ENCODE measurements around the gene ADRA2B. TPM values are rescaled to one million over a fixed set of nuclear protein-coding genes. Genes with fewer than 3 reads are reported as not detected.
A peak's percentile ranks its signal among the peaks of the same experiment; 100 is the strongest.
"Not testable (repeated sequence)": the region's sequence is repeated elsewhere in the genome, so short reads cannot be mapped to it uniquely, and the experiment has no call there.

Gene ADRA2B
- total and polyA plus RNA-seq, 2 experiments from 2014 or later: not detected

- Histone ChIP-seq H3K36me3 (ENCODE audit: low read depth) (no peaks in the 10 kb centered on the region), H3K4me2 (ENCODE audit: unreplicated experiment) (no peak overlapping the region), H3K27me3 (replicated peaks; ENCODE audit: insufficient read depth) (no peaks in the 10 kb centered on the region), H3K27ac (no peak overlapping the region), H4K20me1 (ENCODE audit: insufficient read depth) (no peaks in the 10 kb centered on the region), H3K9me2 (ENCODE audit: insufficient read depth) (no peaks in the 10 kb centered on the region), H3K4me1 (ENCODE audit: insufficient read depth) (peaks cover 7% of the 10 kb centered on the region; the same call in 1 of the 2 replicates), H3K79me2 (ENCODE audit: insufficient read depth) (no peaks in the 10 kb centered on the region), H3K9ac (no peak overlapping the region), H2AFZ (no peak overlapping the region), H3K4me3 (no peak overlapping the region), H3K9me3 (ENCODE audit: low read depth) (no peaks in the 10 kb centered on the region), H3F3A (ENCODE audit: insufficient read depth) (no peaks in the 10 kb centered on the region)
- TF ChIP-seq EZH2phosphoT487 (IDR thresholded peaks at IDR 0.05; ENCODE audit: insufficient read depth, low read depth) (no peak), EZH2 (IDR thresholded peaks at IDR 0.05; ENCODE audit: insufficient read depth, poor library complexity, severe bottlenecking) (no peak)
- in situ Hi-C loops (cut with MboI): no loop called here
- 76 to 79% methylated on average over 5 of the region's 5 CpGs for WGBS, 2 experiments (ENCODE audit: low coverage in 1 of 2, low lambda C conversion rate in 2 of 2, missing lambda C conversion rate in 2 of 2)
- no peak for DNase-seq
Observed at GRCh38 chr2:96161898-96162297, 45.5 kb upstream of the ADRA2B start.

DNA sequence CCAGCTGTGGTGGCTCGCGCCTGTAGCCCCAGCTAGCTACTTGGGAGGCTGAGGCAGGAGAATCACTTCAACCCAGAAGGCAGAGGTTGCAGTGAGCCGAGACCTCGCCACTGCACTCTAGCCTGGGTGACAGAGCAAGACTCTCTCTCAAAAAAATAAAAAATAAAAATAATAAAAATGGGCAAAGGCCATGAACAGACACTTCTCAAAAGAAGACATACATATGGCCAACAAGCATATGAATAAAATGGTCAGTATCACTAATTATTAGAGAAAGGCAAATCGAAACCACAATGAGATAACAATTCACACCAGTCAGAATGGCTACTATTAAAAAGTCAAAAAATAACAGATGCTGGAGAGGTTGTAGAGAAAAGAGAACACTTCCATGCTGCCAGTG lies 44.0 kb upstream of the ADRA2B start:
- H3K27ac ChIP-seq; H3F3A ChIP-seq (ENCODE audit: insufficient read depth); H3K9me2 ChIP-seq (ENCODE audit: insufficient read depth); H3K9ac ChIP-seq; H3K36me3 ChIP-seq (ENCODE audit: low read depth); H3K4me1 ChIP-seq (ENCODE audit: insufficient read depth); in situ Hi-C loops (cut with MboI); H4K20me1 ChIP-seq (ENCODE audit: insufficient read depth); H3K79me2 ChIP-seq (ENCODE audit: insufficient read depth); H3K4me3 ChIP-seq; H3K9me3 ChIP-seq (ENCODE audit: low read depth); H3K4me2 ChIP-seq (ENCODE audit: unreplicated experiment); H3K27me3 ChIP-seq (replicated peaks; ENCODE audit: insufficient read depth); DNase-seq; H2AFZ ChIP-seq: not testable (repeated sequence)
- WGBS, 2 experiments (ENCODE audit: low coverage in 1 of 2, low lambda C conversion rate in 2 of 2, missing lambda C conversion rate in 2 of 2): 88 to 96% methylated on average over 5 of the region's 5 CpGs

DNA sequence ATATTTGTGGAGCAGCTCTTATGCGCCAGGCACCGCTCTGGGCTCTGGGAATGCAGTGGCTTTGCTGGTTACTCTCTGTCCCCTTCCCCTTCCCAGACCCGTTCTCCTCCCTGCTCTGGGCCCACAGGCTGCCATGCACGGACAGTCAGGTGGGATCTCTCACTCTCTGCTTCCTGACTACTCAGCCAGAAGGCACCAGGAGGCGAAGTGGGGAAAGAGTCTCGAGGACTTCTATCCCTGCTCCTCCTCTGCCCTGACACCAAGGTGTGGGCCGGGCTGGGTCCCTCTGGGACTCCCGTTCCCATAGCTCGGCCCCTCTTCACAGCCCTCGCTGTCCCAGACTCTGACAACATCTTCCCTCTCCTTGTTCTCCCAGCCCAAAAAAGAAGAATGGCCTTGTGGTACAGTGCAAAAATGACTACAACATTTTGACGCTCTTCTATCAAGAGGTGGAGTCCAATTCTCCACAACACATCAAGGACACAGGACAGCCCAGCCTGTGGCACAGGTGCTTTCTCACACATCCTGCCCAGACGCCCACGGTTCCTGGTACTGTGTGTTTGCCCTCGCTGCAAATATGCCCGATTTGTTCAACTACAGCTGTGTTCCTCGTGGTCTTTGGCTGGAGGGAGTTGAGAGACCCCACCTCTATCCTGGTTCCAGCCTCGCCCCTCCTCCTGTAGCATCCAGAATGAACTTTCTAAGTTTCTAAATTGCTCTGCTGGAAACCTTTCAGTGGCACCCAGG lies 42.9 kb upstream of the ADRA2B start:
- H3K9ac ChIP-seq: no peak overlapping the region
- WGBS, 2 experiments (ENCODE audit: low coverage in 1 of 2, low lambda C conversion rate in 2 of 2, missing lambda C conversion rate in 2 of 2): 70 to 73% methylated on average over 16 to 17 of the region's 17 CpGs

DNA sequence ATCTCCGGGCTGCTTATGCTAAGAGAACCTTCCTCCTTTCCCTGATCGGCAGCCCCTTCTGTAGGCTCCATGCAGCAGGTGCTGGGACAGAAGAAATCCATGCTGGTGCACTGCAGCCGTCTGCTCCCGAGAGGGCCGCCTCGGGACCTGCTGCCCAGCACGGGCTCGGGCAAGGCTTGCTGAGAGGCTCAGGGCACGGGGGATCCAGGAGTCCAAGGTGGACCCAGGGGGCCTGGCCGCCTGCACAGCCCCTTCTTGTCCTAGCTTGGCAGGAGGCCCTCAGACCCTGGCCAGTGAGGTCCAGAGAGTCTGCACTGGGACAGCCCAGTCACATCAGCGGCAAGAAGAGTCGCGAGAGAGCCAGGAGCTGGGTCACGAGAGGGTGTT lies 42.2 kb upstream of the ADRA2B start:
- Histone ChIP-seq H3K9me2 (ENCODE audit: insufficient read depth) (no peaks in the 10 kb centered on the region), H3K9ac (no peak overlapping the region), H3K27ac (no peak overlapping the region), H2AFZ (0 out of 2 replicates have a peak overlapping the region, but pooled peaks have one; percentile 45), H3K79me2 (ENCODE audit: insufficient read depth) (no peaks in the 10 kb centered on the region), H4K20me1 (ENCODE audit: insufficient read depth) (no peaks in the 10 kb centered on the region), H3K4me1 (ENCODE audit: insufficient read depth) (peaks cover 7% of the 10 kb centered on the region; the same call in 1 of the 2 replicates), H3F3A (ENCODE audit: insufficient read depth) (no peaks in the 10 kb centered on the region), H3K4me2 (ENCODE audit: unreplicated experiment) (no peak overlapping the region), H3K36me3 (ENCODE audit: low read depth) (no peaks in the 10 kb centered on the region), H3K9me3 (ENCODE audit: low read depth) (no peaks in the 10 kb centered on the region), H3K4me3 (no peak overlapping the region), H3K27me3 (replicated peaks; ENCODE audit: insufficient read depth) (no peaks in the 10 kb centered on the region)
- in situ Hi-C loops (cut with MboI): no loop called here
- WGBS, 2 experiments (ENCODE audit: low coverage in 1 of 2, low lambda C conversion rate in 2 of 2, missing lambda C conversion rate in 2 of 2): 90 to 91% methylated on average over 14 of the region's 14 CpGs
- no peak for TF ChIP-seq EZH2phosphoT487 (IDR thresholded peaks at IDR 0.05; ENCODE audit: insufficient read depth, low read depth)
- no peak for TF ChIP-seq EZH2 (IDR thresholded peaks at IDR 0.05; ENCODE audit: insufficient read depth, poor library complexity, severe bottlenecking)
- no peak for DNase-seq

More for the DNA sequence above, 42.9 kb upstream of the ADRA2B start:
- Histone ChIP-seq H3K27me3 (replicated peaks; ENCODE audit: insufficient read depth) (no peaks in the 10 kb centered on the region), H3K4me3 (no peak overlapping the region), H2AFZ (no peak overlapping the region), H3K9me3 (ENCODE audit: low read depth) (no peaks in the 10 kb centered on the region), H3K79me2 (ENCODE audit: insufficient read depth) (no peaks in the 10 kb centered on the region), H4K20me1 (ENCODE audit: insufficient read depth) (no peaks in the 10 kb centered on the region), H3K27ac (no peak overlapping the region), H3K36me3 (ENCODE audit: low read depth) (no peaks in the 10 kb centered on the region), H3F3A (ENCODE audit: insufficient read depth) (no peaks in the 10 kb centered on the region), H3K4me2 (ENCODE audit: unreplicated experiment) (no peak overlapping the region), H3K9me2 (ENCODE audit: insufficient read depth) (no peaks in the 10 kb centered on the region), H3K4me1 (ENCODE audit: insufficient read depth) (peaks cover 7% of the 10 kb centered on the region; the same call in 1 of the 2 replicates)
- no peak for DNase-seq
- in situ Hi-C loops (cut with MboI): no loop called here
- TF ChIP-seq EZH2phosphoT487 (IDR thresholded peaks at IDR 0.05; ENCODE audit: insufficient read depth, low read depth): no peak
- no peak for TF ChIP-seq EZH2 (IDR thresholded peaks at IDR 0.05; ENCODE audit: insufficient read depth, poor library complexity, severe bottlenecking)
